Measurements from ENCODE around the gene SLC5A11. TPM values are rescaled to one million over a fixed set of nuclear protein-coding genes. Genes with fewer than 3 reads are reported as not detected.
A peak's percentile ranks its signal among the peaks of the same experiment; 100 is the strongest.

SLC5A11 gene
- total RNA-seq, 1 donor from 2014 or later = 0.22 TPM

- TF ChIP-seq, protein P1, sequence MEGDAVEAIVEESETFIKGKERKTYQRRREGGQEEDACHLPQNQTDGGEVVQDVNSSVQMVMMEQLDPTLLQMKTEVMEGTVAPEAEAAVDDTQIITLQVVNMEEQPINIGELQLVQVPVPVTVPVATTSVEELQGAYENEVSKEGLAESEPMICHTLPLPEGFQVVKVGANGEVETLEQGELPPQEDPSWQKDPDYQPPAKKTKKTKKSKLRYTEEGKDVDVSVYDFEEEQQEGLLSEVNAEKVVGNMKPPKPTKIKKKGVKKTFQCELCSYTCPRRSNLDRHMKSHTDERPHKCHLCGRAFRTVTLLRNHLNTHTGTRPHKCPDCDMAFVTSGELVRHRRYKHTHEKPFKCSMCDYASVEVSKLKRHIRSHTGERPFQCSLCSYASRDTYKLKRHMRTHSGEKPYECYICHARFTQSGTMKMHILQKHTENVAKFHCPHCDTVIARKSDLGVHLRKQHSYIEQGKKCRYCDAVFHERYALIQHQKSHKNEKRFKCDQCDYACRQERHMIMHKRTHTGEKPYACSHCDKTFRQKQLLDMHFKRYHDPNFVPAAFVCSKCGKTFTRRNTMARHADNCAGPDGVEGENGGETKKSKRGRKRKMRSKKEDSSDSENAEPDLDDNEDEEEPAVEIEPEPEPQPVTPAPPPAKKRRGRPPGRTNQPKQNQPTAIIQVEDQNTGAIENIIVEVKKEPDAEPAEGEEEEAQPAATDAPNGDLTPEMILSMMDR (IDR thresholded peaks at IDR 0.05) = no peak
- Mint-ChIP-seq H3K4me3 (no peak overlapping the region), H3K4me1 (peaks cover 3% of the 10 kb centered on the region), H3K27me3 (no peaks in the 10 kb centered on the region), H3K27ac (no peak overlapping the region), H3K9me3 (peaks cover 3% of the 10 kb centered on the region), H3K36me3 (ENCODE audit: low read depth) (no peaks in the 10 kb centered on the region)
- no peak for DNase-seq
- ChIA-PET POLR2A (interaction anchor here (1.1 kb wide), 1 partner anchor 319 kb away, joined by 7 read pairs; no protein-coding TSS in a partner anchor), CTCF (interaction anchor here (1.1 to 1.6 kb wide), 3 partner anchors 45 to 318 kb away, joined by 3 to 18 read pairs (median 3); no protein-coding TSS in a partner anchor)
- intact Hi-C loops (cut with micrococcal nuclease) = no loop called here
- ATAC-seq (ENCODE audit: low read depth) = no peak
These were observed 61.1 kb downstream of the SLC5A11 start for GRCh38 chr16:24906901-24907300.

DNA sequence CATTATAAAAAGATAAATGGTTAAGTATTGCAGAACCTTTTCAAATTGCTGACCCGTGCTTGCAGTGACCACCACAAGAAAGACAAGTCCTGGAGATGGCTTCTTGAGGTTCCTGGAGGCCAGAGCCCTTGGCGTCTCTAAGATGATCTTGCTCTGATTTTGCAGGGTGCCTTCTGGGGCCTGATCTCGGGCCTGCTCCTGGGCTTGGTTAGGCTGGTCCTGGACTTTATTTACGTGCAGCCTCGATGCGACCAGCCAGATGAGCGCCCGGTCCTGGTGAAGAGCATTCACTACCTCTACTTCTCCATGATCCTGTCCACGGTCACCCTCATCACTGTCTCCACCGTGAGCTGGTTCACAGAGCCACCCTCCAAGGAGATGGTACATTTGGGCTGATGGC is 63.0 kb downstream of the SLC5A11 start:
- intact Hi-C loops (cut with micrococcal nuclease) = no loop called here
- CTCF ChIA-PET = no interaction called here

GRCh38 chr16:24909856-24910255 is 64.1 kb downstream of the SLC5A11 start:
- TF ChIP-seq, protein P1 (IDR thresholded peaks at IDR 0.05) = no peak
- no peak for ATAC-seq (ENCODE audit: low read depth)
- DNase-seq = no peak
- H3K27me3 Mint-ChIP-seq = no peaks in the 10 kb centered on the region
- H3K4me1 Mint-ChIP-seq = peaks cover 3% of the 10 kb centered on the region
- CTCF ChIA-PET = no interaction called here
- H3K9me3 Mint-ChIP-seq = no peaks in the 10 kb centered on the region
- H3K4me3 Mint-ChIP-seq = no peak overlapping the region
- intact Hi-C loops (cut with micrococcal nuclease) = no loop called here
- POLR2A ChIA-PET = interaction anchor here (0.7 kb wide), 1 partner anchor 135 kb away, joined by 8 read pairs; no protein-coding TSS in a partner anchor
- peaks cover under 1% of the 10 kb centered on the region for H3K36me3 Mint-ChIP-seq (ENCODE audit: low read depth)
- no peak overlapping the region for H3K27ac Mint-ChIP-seq

More for the DNA sequence above, 63.0 kb downstream of the SLC5A11 start:
- no peaks in the 10 kb centered on the region for H3K9me3 Mint-ChIP-seq
- no peaks in the 10 kb centered on the region for H3K36me3 Mint-ChIP-seq (ENCODE audit: low read depth)
- H3K4me3 Mint-ChIP-seq = no peak overlapping the region
- H3K4me1 Mint-ChIP-seq = peaks cover 3% of the 10 kb centered on the region
- TF ChIP-seq, protein P1 (IDR thresholded peaks at IDR 0.05) = no peak
- POLR2A ChIA-PET = interaction anchor here (0.6 kb wide), 2 partner anchors 14 to 25 kb away, joined by 3 to 4 read pairs; no protein-coding TSS in a partner anchor
- no peak overlapping the region for H3K27ac Mint-ChIP-seq
- DNase-seq (no peak), ATAC-seq (ENCODE audit: low read depth) (no peak)
- H3K27me3 Mint-ChIP-seq = no peaks in the 10 kb centered on the region

- H3K27me3 Mint-ChIP-seq = no peaks in the 10 kb centered on the region
- ChIA-PET POLR2A (interaction anchor here (0.5 kb wide), 1 partner anchor 9 kb away, joined by 4 read pairs; no protein-coding TSS in a partner anchor), CTCF (no interaction called here)
- no peaks in the 10 kb centered on the region for H3K9me3 Mint-ChIP-seq
- TF ChIP-seq, protein P1 (IDR thresholded peaks at IDR 0.05) = no peak
- peaks cover 38% of the 10 kb centered on the region for H3K36me3 Mint-ChIP-seq (ENCODE audit: low read depth)
- ATAC-seq (ENCODE audit: low read depth) = no peak
- H3K4me3 Mint-ChIP-seq = no peak overlapping the region
- intact Hi-C loops (cut with micrococcal nuclease) = no loop called here
- peaks cover 4% of the 10 kb centered on the region for H3K4me1 Mint-ChIP-seq
- H3K27ac Mint-ChIP-seq = peak overlapping the region; percentile 26
- DNase-seq = no peak
These were observed 69.3 kb downstream of the SLC5A11 start for GRCh38 chr16:24915019-24915418.

GRCh38 chr16:24915576-24915975 is 69.8 kb downstream of the SLC5A11 start:
- Mint-ChIP-seq H3K4me1 (peaks cover 4% of the 10 kb centered on the region), H3K9me3 (no peaks in the 10 kb centered on the region), H3K4me3 (no peak overlapping the region), H3K27me3 (no peaks in the 10 kb centered on the region), H3K27ac (no peak overlapping the region), H3K36me3 (ENCODE audit: low read depth) (peaks cover 43% of the 10 kb centered on the region)
- no peak for ATAC-seq (ENCODE audit: low read depth)
- ChIA-PET CTCF (no interaction called here), POLR2A (no interaction called here)
- no peak for DNase-seq
- intact Hi-C loops (cut with micrococcal nuclease) = no loop called here
- TF ChIP-seq, protein P1 (IDR thresholded peaks at IDR 0.05) = no peak

All from activated B cell treated with CpG ODN at 0.5 μM for 24 hours (primary cell).